Lower lobe of right lung (tissue), 2 donors: ENCODE measurements around the gene CCNY. TPM values are rescaled to one million over a fixed set of nuclear protein-coding genes. Genes with fewer than 3 reads are reported as not detected.

ENCODE experiments used
- ATAC-seq, 2 donors: fragments of 200-7000 bp; cut with Tn5 transposase; one replicate each; pipeline ENCODE4 v1.9.1; 2020 to 2022; ENCODE audit warnings: mild to moderate bottlenecking in 2 of 2, moderate library complexity in 2 of 2
- DNase-seq: peaks from one replicate; pipeline ENCODE4 v3.0.0-alpha.2; 2020
- H3K27ac ChIP-seq: fragments of 200-600 bp; one replicate; pipeline ENCODE4 v1.8.0; 2022
- H3K27me3 ChIP-seq: fragments of 200-600 bp; one replicate; pipeline ENCODE4 v1.8.0; 2022; ENCODE audit warnings: low read depth
- H3K36me3 ChIP-seq: fragments of 200-600 bp; one replicate; pipeline ENCODE4 v1.8.0; 2022; ENCODE audit warnings: mild to moderate bottlenecking
- H3K4me1 ChIP-seq: fragments of 200-600 bp; one replicate; pipeline ENCODE4 v1.8.0; 2022
- H3K4me3 ChIP-seq: fragments of 200-600 bp; one replicate; pipeline ENCODE4 v1.8.0; 2022; ENCODE audit warnings: mild to moderate bottlenecking
- H3K9me3 ChIP-seq: fragments of 200-600 bp; one replicate; pipeline ENCODE4 v1.8.0; 2022
- CTCF ChIP-seq: fragments of 200-600 bp; IDR thresholded peaks from one replicate; pipeline ENCODE4 v1.8.0; 2022; ENCODE audit warnings: antibody characterized with exemption, mild to moderate bottlenecking
- intact Hi-C: fragments of 100-400 bp; cut with DNase I; formaldehyde crosslinking; loops from one replicate; pipeline ENCODE4 v1.11.0; 2022
- total RNA-seq: library from RNA; stranded (reverse); fragmentation: NEBNext Ultra II Directional; extraction: Animal tissue kit (Norgen Biotek cat#: 25700); gene quantifications from one replicate; pipeline ENCODE4 v1.2.1, GENCODE V29; 2021
- donor health status: DM: no; HTN: yes; CAD: no; lungs with severe emphysema.

CCNY gene
- total RNA-seq, 1 donor from 2014 or later: 64.5 TPM

- no peak for TF ChIP-seq CTCF
- intact Hi-C loops: no loop called here
- no peaks in the 10 kb centered on the region for H3K36me3 ChIP-seq
- peaks cover 78% of the 10 kb centered on the region for H3K4me1 ChIP-seq
- ATAC-seq (no peak), DNase-seq (no peak)
- H3K27ac ChIP-seq: no peak overlapping the region
- no peaks in the 10 kb centered on the region for H3K9me3 ChIP-seq
- no peak overlapping the region for H3K4me3 ChIP-seq
- no peaks in the 10 kb centered on the region for H3K27me3 ChIP-seq
These were observed 127.0 kb downstream of the CCNY start for GRCh38 chr10:35463105-35463867.

GRCh38 chr10:35463878-35464277, 127.6 kb downstream of the CCNY start:
- ATAC-seq (no peak), DNase-seq (no peak)
- no peaks in the 10 kb centered on the region for H3K36me3 ChIP-seq
- peaks cover 72% of the 10 kb centered on the region for H3K4me1 ChIP-seq
- TF ChIP-seq CTCF: no peak
- no peak overlapping the region for H3K4me3 ChIP-seq
- H3K27me3 ChIP-seq: no peaks in the 10 kb centered on the region
- H3K9me3 ChIP-seq: no peaks in the 10 kb centered on the region
- intact Hi-C loops: no loop called here
- no peak overlapping the region for H3K27ac ChIP-seq

- ATAC-seq: no peak
- DNase-seq: no peak
- Histone ChIP-seq H3K9me3 (no peaks in the 10 kb centered on the region), H3K4me1 (peaks cover 61% of the 10 kb centered on the region), H3K4me3 (no peak overlapping the region), H3K27ac (no peak overlapping the region), H3K36me3 (no peaks in the 10 kb centered on the region), H3K27me3 (no peaks in the 10 kb centered on the region)
- TF ChIP-seq CTCF: no peak
- intact Hi-C loops: no loop called here
These were observed 128.6 kb downstream of the CCNY start for GRCh38 chr10:35464825-35465456.

GRCh38 chr10:35465673-35466072, 129.4 kb downstream of the CCNY start:
- TF ChIP-seq CTCF: no peak
- ATAC-seq (no peak), DNase-seq (no peak)
- Histone ChIP-seq H3K9me3 (no peaks in the 10 kb centered on the region), H3K4me3 (no peak overlapping the region), H3K36me3 (no peaks in the 10 kb centered on the region), H3K27ac (no peak overlapping the region), H3K4me1 (peaks cover 64% of the 10 kb centered on the region), H3K27me3 (no peaks in the 10 kb centered on the region)
- intact Hi-C loops: no loop called here

GRCh38 chr10:35466170-35466569, 129.9 kb downstream of the CCNY start:
- Histone ChIP-seq H3K4me3 (no peak overlapping the region), H3K27ac (no peak overlapping the region), H3K4me1 (peaks cover 64% of the 10 kb centered on the region), H3K27me3 (no peaks in the 10 kb centered on the region), H3K9me3 (no peaks in the 10 kb centered on the region), H3K36me3 (no peaks in the 10 kb centered on the region)
- TF ChIP-seq CTCF: no peak
- DNase-seq (no peak), ATAC-seq (no peak)
- intact Hi-C loops: no loop called here
